ENCODE data around the gene PRKG1.

PRKG1 gene

DNA sequence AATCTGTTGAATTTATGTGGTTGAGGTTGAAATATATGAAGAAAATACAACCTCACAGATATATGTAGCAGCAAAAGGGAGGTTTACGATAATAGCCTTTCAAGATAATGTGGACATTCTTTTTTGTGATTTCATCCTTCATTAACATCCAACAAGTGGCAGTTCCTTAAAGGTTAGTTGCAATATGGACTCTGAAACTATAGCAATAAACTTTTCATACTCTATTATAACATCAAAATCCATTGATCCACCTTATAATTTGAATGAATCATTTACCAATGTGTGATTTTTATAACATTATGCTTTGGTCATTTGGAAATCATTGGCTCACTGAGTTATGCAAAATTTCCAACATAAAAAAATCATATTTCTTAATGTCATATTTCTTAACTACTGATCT is 825.9 kb downstream of the PRKG1 start:
- Histone ChIP-seq H3K9me3 (ENCODE audit: insufficient read depth, low read length) (no peaks in the 10 kb centered on the region), H3K4me3 (ENCODE audit: low read length) (no peak overlapping the region), H3K27me3 (ENCODE audit: low read depth, low read length) (no peaks in the 10 kb centered on the region), H4K20me1 (ENCODE audit: insufficient read depth, low read length) (no peaks in the 10 kb centered on the region), H2AFZ (ENCODE audit: low read depth, low read length) (no peak overlapping the region), H3K36me3 (replicated peaks; ENCODE audit: low read depth, low read length) (no peaks in the 10 kb centered on the region), H3K27ac (ENCODE audit: low read length) (no peak overlapping the region), H3K4me2 (ENCODE audit: low read length) (no peak overlapping the region), H3K79me2 (ENCODE audit: low read length) (no peaks in the 10 kb centered on the region), H3K4me1 (ENCODE audit: low read length) (no peaks in the 10 kb centered on the region), H3K9ac (ENCODE audit: low read length) (no peak overlapping the region)
- no peak for TF ChIP-seq EZH2phosphoT487 (IDR thresholded peaks at IDR 0.05; ENCODE audit: low read depth)
- TF ChIP-seq, protein P1, sequence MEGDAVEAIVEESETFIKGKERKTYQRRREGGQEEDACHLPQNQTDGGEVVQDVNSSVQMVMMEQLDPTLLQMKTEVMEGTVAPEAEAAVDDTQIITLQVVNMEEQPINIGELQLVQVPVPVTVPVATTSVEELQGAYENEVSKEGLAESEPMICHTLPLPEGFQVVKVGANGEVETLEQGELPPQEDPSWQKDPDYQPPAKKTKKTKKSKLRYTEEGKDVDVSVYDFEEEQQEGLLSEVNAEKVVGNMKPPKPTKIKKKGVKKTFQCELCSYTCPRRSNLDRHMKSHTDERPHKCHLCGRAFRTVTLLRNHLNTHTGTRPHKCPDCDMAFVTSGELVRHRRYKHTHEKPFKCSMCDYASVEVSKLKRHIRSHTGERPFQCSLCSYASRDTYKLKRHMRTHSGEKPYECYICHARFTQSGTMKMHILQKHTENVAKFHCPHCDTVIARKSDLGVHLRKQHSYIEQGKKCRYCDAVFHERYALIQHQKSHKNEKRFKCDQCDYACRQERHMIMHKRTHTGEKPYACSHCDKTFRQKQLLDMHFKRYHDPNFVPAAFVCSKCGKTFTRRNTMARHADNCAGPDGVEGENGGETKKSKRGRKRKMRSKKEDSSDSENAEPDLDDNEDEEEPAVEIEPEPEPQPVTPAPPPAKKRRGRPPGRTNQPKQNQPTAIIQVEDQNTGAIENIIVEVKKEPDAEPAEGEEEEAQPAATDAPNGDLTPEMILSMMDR (IDR thresholded peaks at IDR 0.05; ENCODE audit: low read depth, low read length), result no peak

DNA sequence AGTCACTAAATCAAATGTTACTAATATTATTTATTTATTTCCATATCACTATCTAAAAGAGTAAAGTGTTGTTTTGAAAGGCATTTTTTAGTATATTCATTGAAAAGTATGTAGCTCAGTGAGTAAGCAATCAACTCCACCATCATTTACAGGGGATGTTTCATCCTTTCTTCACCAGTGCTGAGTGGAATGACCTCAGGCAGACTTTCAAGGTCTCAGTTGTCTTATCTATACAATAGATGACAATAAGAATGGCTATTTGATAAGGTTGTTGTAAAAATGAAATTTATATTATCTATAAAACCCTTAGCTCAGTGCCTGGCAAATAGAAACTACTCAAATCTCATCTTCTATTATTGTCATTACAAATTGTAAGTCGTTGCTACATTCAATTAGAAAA is 829.4 kb downstream of the PRKG1 start:
- no peak overlapping the region for H2AFZ ChIP-seq (ENCODE audit: low read depth, low read length)
- no peaks in the 10 kb centered on the region for H3K4me1 ChIP-seq (ENCODE audit: low read length)
- no peak for TF ChIP-seq EZH2phosphoT487 (IDR thresholded peaks at IDR 0.05; ENCODE audit: low read depth)
- TF ChIP-seq, protein P1 (IDR thresholded peaks at IDR 0.05; ENCODE audit: low read depth, low read length), result no peak
- H3K27me3 ChIP-seq (ENCODE audit: low read depth, low read length), result no peaks in the 10 kb centered on the region
- no peaks in the 10 kb centered on the region for H3K36me3 ChIP-seq (replicated peaks; ENCODE audit: low read depth, low read length)
- no peak overlapping the region for H3K27ac ChIP-seq (ENCODE audit: low read length)
- no peak overlapping the region for H3K4me3 ChIP-seq (ENCODE audit: low read length)
- H3K9me3 ChIP-seq (ENCODE audit: insufficient read depth, low read length), result no peaks in the 10 kb centered on the region
- H3K9ac ChIP-seq (ENCODE audit: low read length), result no peak overlapping the region
- no peaks in the 10 kb centered on the region for H3K79me2 ChIP-seq (ENCODE audit: low read length)
- no peak overlapping the region for H3K4me2 ChIP-seq (ENCODE audit: low read length)
- H4K20me1 ChIP-seq (ENCODE audit: insufficient read depth, low read length), result no peaks in the 10 kb centered on the region

DNA sequence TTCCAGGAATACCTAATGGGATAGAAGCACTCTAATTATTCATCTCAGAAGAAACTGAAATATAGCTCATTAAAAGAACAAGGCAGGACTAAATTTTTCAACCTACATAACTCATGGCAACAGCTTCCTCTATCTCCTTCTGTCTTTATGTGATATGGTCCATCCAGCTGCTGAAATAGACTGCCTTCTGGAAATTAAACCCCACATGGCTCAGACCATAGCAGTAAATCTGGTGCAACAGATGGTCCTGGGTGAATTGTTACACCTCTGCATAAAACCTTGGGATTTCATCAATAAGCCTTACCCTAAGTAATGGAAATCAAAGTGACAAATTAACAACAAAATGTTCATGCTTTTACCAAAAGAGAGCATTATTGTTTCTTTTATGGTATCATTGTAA is 830.7 kb downstream of the PRKG1 start:
- Histone ChIP-seq H3K27me3 (ENCODE audit: low read depth, low read length) (no peaks in the 10 kb centered on the region), H2AFZ (ENCODE audit: low read depth, low read length) (no peak overlapping the region)
- no peak for TF ChIP-seq EZH2phosphoT487 (IDR thresholded peaks at IDR 0.05; ENCODE audit: low read depth)
- TF ChIP-seq, protein P1 (IDR thresholded peaks at IDR 0.05; ENCODE audit: low read depth, low read length), result no peak

GRCh38 chr10:51907361-51907760 is 833.1 kb downstream of the PRKG1 start:
- Histone ChIP-seq H2AFZ (ENCODE audit: low read depth, low read length) (no peak overlapping the region), H3K79me2 (ENCODE audit: low read length) (no peaks in the 10 kb centered on the region), H3K4me3 (ENCODE audit: low read length) (no peak overlapping the region), H3K36me3 (replicated peaks; ENCODE audit: low read depth, low read length) (no peaks in the 10 kb centered on the region), H3K4me1 (ENCODE audit: low read length) (no peaks in the 10 kb centered on the region), H4K20me1 (ENCODE audit: insufficient read depth, low read length) (no peaks in the 10 kb centered on the region), H3K9me3 (ENCODE audit: insufficient read depth, low read length) (no peaks in the 10 kb centered on the region), H3K27ac (ENCODE audit: low read length) (no peak overlapping the region), H3K4me2 (ENCODE audit: low read length) (no peak overlapping the region), H3K27me3 (ENCODE audit: low read depth, low read length) (no peaks in the 10 kb centered on the region), H3K9ac (ENCODE audit: low read length) (no peak overlapping the region)
- TF ChIP-seq, protein P1 (IDR thresholded peaks at IDR 0.05; ENCODE audit: low read depth, low read length), result no peak
- TF ChIP-seq EZH2phosphoT487 (IDR thresholded peaks at IDR 0.05; ENCODE audit: low read depth), result no peak

More for the DNA sequence above, 830.7 kb downstream of the PRKG1 start:
- Histone ChIP-seq H3K79me2 (ENCODE audit: low read length) (no peaks in the 10 kb centered on the region), H3K36me3 (replicated peaks; ENCODE audit: low read depth, low read length) (no peaks in the 10 kb centered on the region), H4K20me1 (ENCODE audit: insufficient read depth, low read length) (no peaks in the 10 kb centered on the region), H3K9me3 (ENCODE audit: insufficient read depth, low read length) (no peaks in the 10 kb centered on the region), H3K9ac (ENCODE audit: low read length) (no peak overlapping the region), H3K4me3 (ENCODE audit: low read length) (no peak overlapping the region), H3K27ac (ENCODE audit: low read length) (no peak overlapping the region), H3K4me2 (ENCODE audit: low read length) (no peak overlapping the region), H3K4me1 (ENCODE audit: low read length) (no peaks in the 10 kb centered on the region)

Measured in OCI-LY3 (cell line).